Effector memory CD8-positive, alpha-beta T cell (primary cell): Measurements from ENCODE around the gene DMKN.

Experiments
- ATAC-seq: fragments of 150-1000 bp; cut with Tn5 transposase; replicated peaks from 2 replicates; pipeline ENCODE4 v1.10.0; 2021; ENCODE audit warnings: mild to moderate bottlenecking, moderate library complexity
- DNase-seq, 3 experiments: peaks; one replicate each; pipeline ENCODE4 v3.0.0; 2021
- H3K27ac Mint-ChIP-seq, 2 donors: one replicate each; pipeline ENCODE4 v1.8.0; 2022; ENCODE audit warnings: mild to moderate bottlenecking in 2 of 2, mixed read lengths in 2 of 2, moderate library complexity in 2 of 2
- H3K27me3 Mint-ChIP-seq, 2 donors: one replicate each; pipeline ENCODE4 v1.8.0; 2022; ENCODE audit warnings: mixed read lengths in 2 of 2
- H3K36me3 Mint-ChIP-seq: one replicate; pipeline ENCODE4 v1.8.0; 2022; ENCODE audit warnings: mild to moderate bottlenecking, moderate library complexity, mixed read lengths; ENCODE audit not compliant: insufficient read depth
- H3K4me1 Mint-ChIP-seq, 2 donors: one replicate each; pipeline ENCODE4 v1.8.0; 2022; ENCODE audit warnings: low read depth in 2 of 2, mixed read lengths in 2 of 2
- H3K4me3 Mint-ChIP-seq, 2 donors: one replicate each; pipeline ENCODE4 v1.8.0; 2022; ENCODE audit warnings: mild to moderate bottlenecking in 2 of 2, mixed read lengths in 2 of 2, moderate library complexity in 2 of 2
- H3K9me3 Mint-ChIP-seq, 2 donors: one replicate each; pipeline ENCODE4 v1.8.0; 2022; ENCODE audit warnings: mixed read lengths in 2 of 2

Gene DMKN

DNA sequence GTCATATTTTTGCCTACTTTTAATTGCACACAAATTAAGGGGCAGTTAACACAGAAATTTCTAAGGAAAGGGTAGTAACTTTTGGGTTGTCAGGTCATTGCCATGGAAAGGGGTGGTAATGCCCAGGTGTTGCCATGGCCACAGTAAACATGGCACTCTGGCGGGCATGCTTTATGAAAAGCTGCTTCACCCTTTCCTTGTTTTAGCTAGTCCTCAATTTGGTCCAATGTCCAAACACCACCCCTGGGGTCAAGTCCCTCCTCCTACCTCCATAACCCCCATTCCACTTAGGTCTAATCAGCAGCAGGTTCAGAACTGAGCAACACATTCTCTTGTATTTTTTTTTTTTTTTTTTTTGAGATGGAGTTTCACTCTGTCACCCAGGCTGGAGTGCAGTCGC is 58.8 kb downstream of the DMKN start:
- DNase-seq (no peak), ATAC-seq (no peak)
- Mint-ChIP-seq H3K4me1 (peaks cover 31 to 32% of the 10 kb centered on the region in 2 donors), H3K27me3 (no peaks in the 10 kb centered on the region), H3K27ac (no peak overlapping the region), H3K9me3 (no peaks in the 10 kb centered on the region), H3K36me3 (no peaks in the 10 kb centered on the region), H3K4me3 (no peak overlapping the region)

DNA sequence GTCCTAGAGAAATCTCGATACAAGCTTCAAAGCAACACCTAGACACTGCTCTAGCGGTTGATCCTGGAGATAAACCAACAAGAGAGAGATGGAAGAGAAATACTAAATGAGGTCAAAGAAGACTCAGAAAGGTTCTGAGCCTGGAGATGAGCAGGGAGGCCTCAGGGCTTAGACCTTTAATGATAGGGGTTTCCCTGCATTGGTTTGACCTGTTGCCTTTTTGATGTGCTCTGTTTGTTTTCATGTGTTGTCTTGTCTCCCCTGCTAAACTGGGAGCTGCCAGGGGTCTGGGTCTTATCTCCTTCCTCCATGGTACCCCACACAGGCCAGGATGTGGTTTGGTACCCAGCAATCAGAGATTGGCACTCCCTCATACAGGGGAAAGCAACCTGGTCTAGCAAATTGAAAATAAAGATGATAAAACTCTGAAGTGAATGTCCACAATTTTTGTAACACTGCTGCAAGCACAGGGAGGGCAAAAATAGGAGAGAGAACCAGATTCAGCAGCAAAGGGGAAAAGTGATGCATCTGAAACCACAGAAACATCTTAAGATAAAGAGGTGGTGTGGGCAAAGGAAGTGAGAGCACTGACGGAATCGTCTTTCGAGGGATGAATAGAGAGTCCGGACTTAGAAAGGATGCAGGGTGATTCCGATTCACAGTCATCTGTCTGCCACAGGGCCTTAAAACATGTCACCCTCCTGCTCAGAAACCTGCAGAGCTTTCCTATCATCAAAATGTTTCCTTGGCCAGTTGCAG is 61.9 kb downstream of the DMKN start:
- peaks cover 3% of the 10 kb centered on the region for H3K36me3 Mint-ChIP-seq
- peak; percentile 23 to 35 (median 25) for DNase-seq
- peak overlapping the region; percentile 39 for H3K27ac Mint-ChIP-seq
- H3K4me1 Mint-ChIP-seq: peaks cover 29 to 40% of the 10 kb centered on the region in 2 donors
- H3K4me3 Mint-ChIP-seq: peak overlapping the region; percentile 23 to 43
- ATAC-seq: peak; percentile 77
- H3K27me3 Mint-ChIP-seq: no peaks in the 10 kb centered on the region
- no peaks in the 10 kb centered on the region for H3K9me3 Mint-ChIP-seq

DNA sequence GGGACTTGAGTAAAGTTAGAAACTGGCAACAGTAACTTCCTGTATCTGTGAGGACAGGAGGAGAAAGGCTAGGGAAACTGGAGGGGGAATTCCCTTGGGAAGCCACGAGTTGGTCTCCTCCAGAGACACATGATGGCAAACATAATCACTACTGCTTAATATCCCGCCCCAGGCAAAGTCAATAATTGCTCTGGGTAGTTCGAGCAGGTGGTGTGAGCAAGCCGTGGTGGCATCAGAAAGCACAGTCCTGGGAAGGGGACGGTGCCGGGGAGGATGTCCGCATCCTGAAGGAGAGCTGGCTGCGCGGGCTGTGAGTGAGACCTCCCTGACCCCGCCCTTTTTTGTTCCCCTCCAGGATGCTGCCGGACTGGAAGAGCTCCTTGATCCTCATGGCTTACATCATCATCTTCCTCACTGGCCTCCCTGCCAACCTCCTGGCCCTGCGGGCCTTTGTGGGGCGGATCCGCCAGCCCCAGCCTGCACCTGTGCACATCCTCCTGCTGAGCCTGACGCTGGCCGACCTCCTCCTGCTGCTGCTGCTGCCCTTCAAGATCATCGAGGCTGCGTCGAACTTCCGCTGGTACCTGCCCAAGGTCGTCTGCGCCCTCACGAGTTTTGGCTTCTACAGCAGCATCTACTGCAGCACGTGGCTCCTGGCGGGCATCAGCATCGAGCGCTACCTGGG is 63.9 kb downstream of the DMKN start:
- no peak for DNase-seq
- peak overlapping the region in 1 of 2 donors; percentile 17 for H3K4me3 Mint-ChIP-seq
- no peak for ATAC-seq
- peaks cover 41 to 44% of the 10 kb centered on the region in 2 donors for H3K4me1 Mint-ChIP-seq
- no peaks in the 10 kb centered on the region for H3K27me3 Mint-ChIP-seq
- H3K9me3 Mint-ChIP-seq: no peaks in the 10 kb centered on the region
- H3K36me3 Mint-ChIP-seq: peaks cover 6% of the 10 kb centered on the region
- peak overlapping the region in 1 of 2 donors; percentile 95 for H3K27ac Mint-ChIP-seq

DNA sequence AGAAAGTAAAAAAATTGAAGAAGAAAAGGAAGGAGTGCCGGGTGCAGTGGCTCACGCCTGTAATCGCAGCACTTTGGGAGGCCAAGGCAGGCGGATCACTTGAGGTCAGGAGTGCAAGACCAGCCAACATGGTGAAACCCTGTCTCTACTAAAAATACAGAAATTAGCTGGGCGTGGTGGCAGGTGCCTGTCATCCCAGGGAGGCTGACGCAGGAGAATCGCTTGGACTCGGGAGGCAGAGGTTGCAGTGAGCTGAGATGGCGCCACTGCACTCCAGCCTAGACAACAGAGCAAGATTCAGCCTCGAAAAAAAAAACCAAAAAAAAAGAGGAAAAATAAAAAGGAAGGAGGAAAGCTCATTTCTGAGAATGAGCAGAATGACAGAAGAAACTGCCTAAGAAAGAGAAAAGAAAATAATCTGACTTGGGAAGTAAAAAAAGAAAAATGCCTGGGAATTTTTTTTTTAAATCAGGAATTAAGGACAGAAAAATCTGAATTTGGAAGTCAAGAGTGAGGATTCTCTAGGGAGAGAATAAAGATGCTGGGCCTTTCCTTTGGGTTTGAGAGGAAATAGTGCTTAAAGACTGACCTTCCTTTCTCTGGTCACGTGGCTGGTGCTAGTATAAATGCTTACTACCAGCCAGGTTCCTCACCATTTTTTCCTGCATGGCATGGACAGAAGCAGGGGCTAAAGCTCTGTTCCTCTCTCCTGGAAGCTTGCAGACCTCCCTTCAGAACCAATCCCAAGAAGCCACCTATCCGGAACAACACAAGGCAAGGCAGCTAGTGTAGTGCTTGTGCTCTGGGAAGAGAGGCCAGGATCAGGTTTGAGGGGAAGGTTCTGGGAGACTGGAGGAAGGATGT is 65.6 kb downstream of the DMKN start, which contains the start of gene FFAR2:
Gene FFAR2 (plus strand): TSS at position 652 of the 864 bp plus-strand sequence. CDS start 1,458 bp downstream, outside the sequence.
- H3K4me1 Mint-ChIP-seq: peaks cover 39 to 40% of the 10 kb centered on the region in 2 donors
- no peak within 1 kb of the TSS for H3K4me3 Mint-ChIP-seq
- peaks cover 6% of the 10 kb centered on the region for H3K36me3 Mint-ChIP-seq
- H3K27me3 Mint-ChIP-seq: no peaks in the 10 kb centered on the region
- H3K27ac Mint-ChIP-seq: peak within 1 kb of the TSS; percentile 57 to 95
- H3K9me3 Mint-ChIP-seq: no peaks in the 10 kb centered on the region
- ATAC-seq (no peak), DNase-seq (no peak)
